HepG2 (cell line): ENCODE results near the gene TNNT1. TPM values are rescaled to one million over a fixed set of nuclear protein-coding genes. Genes with fewer than 3 reads are reported as not detected.

Source experiments
- ATAC-seq: fragments of 200-7000 bp; cut with Tn5 transposase; 3 replicates; pipeline ENCODE4 v1.9.1; 2020; ENCODE audit warnings: mild to moderate bottlenecking, moderate library complexity
- BruUV-seq: library from RNA; stranded (reverse); fragments of 400-500 nt; replicated peaks from 2 replicates; lab custom pipeline; 2021; lab: Mats Ljungman, UMichigan
- CTCF ChIA-PET: fragments of 300-600 bp; formaldehyde crosslinking; extraction: SDS; loops from one replicate; lab custom pipeline; 2021; ENCODE audit warnings: low total read pairs, inconsistent platforms, low intra/inter-chr PET ratio; lab: Yijun Ruan, JAX
- POLR2A ChIA-PET: fragments of 350-600 bp; sonication (Branson Sonifier 250); formaldehyde crosslinking; loops from one replicate; lab custom pipeline; 2020; ENCODE audit warnings: antibody characterized with exemption, inconsistent platforms; lab: Yijun Ruan, JAX
- DNase-seq: peaks from one replicate; pipeline ENCODE4 v3.0.0-alpha.2; 2015; ENCODE audit warnings: low spot score
- FAIRE-seq: peaks from 3 replicates; lab custom pipeline; 2011; peaks lifted over from hg19 to GRCh38; lab: Jason Lieb, UNC
- H2AFZ ChIP-seq: one replicate; pipeline ENCODE4 v1.6.1; 2011; ENCODE audit warnings: low read length, inconsistent platforms
- H3K27ac ChIP-seq: fragments of 300-600 bp; 3 replicates; pipeline ENCODE4 v1.8.0; 2011; ENCODE audit warnings: mixed run types, mild to moderate bottlenecking, mixed read lengths, low read length, inconsistent platforms; ENCODE audit not compliant: insufficient read depth; ENCODE audit errors: extremely low read length
- H3K27me3 ChIP-seq, 2 experiments: fragments of 200-600 bp in 1 of 2; 2 replicates in 1 of 2; 3 replicates in 1 of 2; pipeline versions ENCODE4 v1.6.0 to v1.8.0; 2011; ENCODE audit warnings: low read length in 2 of 2, mild to moderate bottlenecking in 2 of 2, moderate library complexity in 2 of 2, inconsistent platforms in 1 of 2; ENCODE audit not compliant: insufficient read depth in 2 of 2, control insufficient read depth in 1 of 2
- H3K36me3 ChIP-seq, 2 experiments: fragments of 200-600 bp in 1 of 2; replicated peaks in 1 of 2; 2 replicates in 1 of 2; 3 replicates in 1 of 2; pipeline versions ENCODE4 v1.5.1 to v1.8.0; 2011; ENCODE audit warnings: low read length in 2 of 2, inconsistent platforms in 1 of 2; ENCODE audit not compliant: insufficient read depth in 2 of 2, control insufficient read depth in 1 of 2
- H3K4me1 ChIP-seq: 2 replicates; pipeline ENCODE4 v1.5.1; 2012; ENCODE audit warnings: low read length, inconsistent platforms; ENCODE audit not compliant: insufficient read depth
- H3K4me2 ChIP-seq: 2 replicates; pipeline ENCODE4 v1.6.0; 2011; ENCODE audit warnings: low read depth, low read length, inconsistent platforms
- H3K4me3 ChIP-seq, 3 experiments: fragments of 200-600 bp in 1 of 3; sonication (generic), shearing (Covaris generic) in 1 of 3; replicated peaks in 1 of 3; 2 replicates each; pipeline ENCODE4 v1.5.1; 2011 to 2016; ENCODE audit warnings: low read length in 3 of 3, inconsistent platforms in 2 of 3, low read depth in 2 of 3, mild to moderate bottlenecking in 2 of 3, control low read depth in 1 of 3, mixed read lengths in 1 of 3; ENCODE audit not compliant: insufficient read depth in 1 of 3
- H3K79me2 ChIP-seq: one replicate; pipeline ENCODE4 v1.6.1; 2011; ENCODE audit warnings: low read length, inconsistent platforms; ENCODE audit not compliant: insufficient read depth
- H3K9ac ChIP-seq: 2 replicates; pipeline ENCODE4 v1.6.0; 2011; ENCODE audit warnings: mild to moderate bottlenecking, low read depth, low read length, inconsistent platforms; ENCODE audit not compliant: insufficient read depth
- H3K9me3 ChIP-seq: 2 replicates; pipeline ENCODE4 v1.5.1; 2012; ENCODE audit warnings: mild to moderate bottlenecking, low read length
- H4K20me1 ChIP-seq: 2 replicates; pipeline ENCODE4 v1.6.0; 2011; ENCODE audit warnings: inconsistent platforms, mild to moderate bottlenecking, low read length, moderate library complexity; ENCODE audit not compliant: insufficient read depth
- AGO2 ChIP-seq: fragments of 200-400 bp; formaldehyde crosslinking; optimal IDR thresholded peaks from 2 replicates; pipeline ENCODE3; 2017; ENCODE audit warnings: mild to moderate bottlenecking, low read depth, low read length, moderate library complexity
- HNRNPL ChIP-seq: fragments of 200-400 bp; formaldehyde crosslinking; IDR thresholded peaks from 2 replicates; pipeline ENCODE4 v1.6.1; 2017; ENCODE audit warnings: mild to moderate bottlenecking, low read depth, low read length
- POLR2A ChIP-seq, 2 experiments: IDR thresholded peaks; 2 replicates each; pipeline ENCODE4 v1.6.1; 2011; ENCODE audit warnings: low read depth in 2 of 2, low read length in 2 of 2, mild to moderate bottlenecking in 1 of 2, moderate library complexity in 1 of 2; ENCODE audit not compliant: insufficient read depth in 1 of 2
- POLR2G ChIP-seq: fragments of 200-400 bp; formaldehyde crosslinking; IDR thresholded peaks from 2 replicates; pipeline ENCODE4 v1.6.1; 2018; ENCODE audit warnings: mild to moderate bottlenecking, low read depth, low read length, moderate library complexity
- REXO4 ChIP-seq: sonication (generic); formaldehyde crosslinking; IDR thresholded peaks from 2 replicates; pipeline ENCODE4 v1.8.0; 2022; ENCODE audit warnings: missing genetic modification reagents, mild to moderate bottlenecking, borderline replicate concordance
- RXRA ChIP-seq: sonication (generic); formaldehyde crosslinking; IDR thresholded peaks from 2 replicates; pipeline ENCODE4 v1.5.1; 2020; ENCODE audit warnings: missing genetic modification reagents
- ZKSCAN8 ChIP-seq: IDR thresholded peaks from 2 replicates; pipeline ENCODE4 v1.6.1; 2016; ENCODE audit warnings: borderline replicate concordance, missing genetic modification reagents, missing compliant biosample characterization
- ZNF7 ChIP-seq: IDR thresholded peaks from 2 replicates; pipeline ENCODE4 v1.6.1; 2016; ENCODE audit warnings: missing biosample characterization, missing genetic modification reagents
- WGBS: methylation state at CpG from one replicate; pipeline ENCODE4 v1.1.6; 2017; ENCODE audit warnings: low lambda C conversion rate; 5-methylcytosine and 5-hydroxymethylcytosine counted together
- in situ Hi-C: cut with HindIII; loops from 2 replicates; pipeline ENCODE4 v1.10.0; 2017; ENCODE audit warnings: low pct_unique_long_range_greater_than_20kb; ENCODE audit not compliant: extremely low pct_ligation_motif_present
- intact Hi-C: fragments of 100-400 bp; cut with micrococcal nuclease; formaldehyde crosslinking; loops from one replicate; pipeline ENCODE4 v1.10.0; 2022; ENCODE audit not compliant: unreplicated experiment
- polyA plus RNA-seq, 8 experiments: library from polyadenylated mRNA; depleted of rRNA in 3 of 8; stranded (reverse) in 7 of 8; unstranded in 1 of 8; fragments of >200 nt; fragmentation: Illumina TruSeq in 4 of 8; extraction: Trizol in 4 of 8; gene quantifications; 2 replicates each; pipeline versions ENCODE4 v1.2.1 to v1.2.3, GENCODE V29; 2011 to 2016; ENCODE audit warnings: low read depth in 4 of 8, missing spikeins in 1 of 8, mixed read lengths in 1 of 8; ENCODE audit not compliant: insufficient read depth in 1 of 8
- total RNA-seq, 5 experiments: library from RNA; depleted of rRNA; stranded (reverse); fragments of >200 nt; fragmentation: Illumina TruSeq; extraction: Trizol; gene quantifications; 2 replicates each; pipeline ENCODE4 v1.2.3, GENCODE V29; 2016; ENCODE audit warnings: low read depth in 1 of 5
- TF ChIP-seq, protein P1 (sequence below): sonication (generic); formaldehyde crosslinking; IDR thresholded peaks from 2 replicates; pipeline ENCODE4 v1.4.0; 2020; ENCODE audit warnings: missing genetic modification reagents

Gene TNNT1
- total and polyA plus RNA-seq, 2 of the 13 experiments (the other 11 are each of a cell fraction or from before 2014, with no cell fraction given): 1.3 to 2.4 TPM

GRCh38 chr19:55188625-55189024 is 39.6 kb upstream of the TNNT1 start:
- DNase-seq: no peak
- Histone ChIP-seq H2AFZ (no peak overlapping the region), H3K79me2 (no peaks in the 10 kb centered on the region), H4K20me1 (no peaks in the 10 kb centered on the region)
- no peak for FAIRE-seq
- ATAC-seq: no peak
- no TSS peak for BruUV-seq
- in situ Hi-C loops: no loop called here
- intact Hi-C loops: no loop called here
- CTCF ChIA-PET: no interaction called here
- WGBS: 94% methylated on average over 8 of the region's 8 CpGs
- TF ChIP-seq AGO2 (peak; percentile 48), REXO4 (CRISPR knock-in tag) (no peak), RXRA (no peak), ZNF7 (CRISPR knock-in tag) (no peak), POLR2G (0 out of 2 replicates have a peak, but pooled peaks have one; percentile 30), POLR2A (IDR thresholded peaks at IDR 0.05; ENCODE audit: insufficient read depth in 1 of 2, low read depth in 2 of 2, low read length in 2 of 2) (peak in 1 of 2 experiments; percentile 41; a peak in 1 of 4 replicates), HNRNPL (no peak), ZKSCAN8 (no peak)
- TF ChIP-seq, protein P1, sequence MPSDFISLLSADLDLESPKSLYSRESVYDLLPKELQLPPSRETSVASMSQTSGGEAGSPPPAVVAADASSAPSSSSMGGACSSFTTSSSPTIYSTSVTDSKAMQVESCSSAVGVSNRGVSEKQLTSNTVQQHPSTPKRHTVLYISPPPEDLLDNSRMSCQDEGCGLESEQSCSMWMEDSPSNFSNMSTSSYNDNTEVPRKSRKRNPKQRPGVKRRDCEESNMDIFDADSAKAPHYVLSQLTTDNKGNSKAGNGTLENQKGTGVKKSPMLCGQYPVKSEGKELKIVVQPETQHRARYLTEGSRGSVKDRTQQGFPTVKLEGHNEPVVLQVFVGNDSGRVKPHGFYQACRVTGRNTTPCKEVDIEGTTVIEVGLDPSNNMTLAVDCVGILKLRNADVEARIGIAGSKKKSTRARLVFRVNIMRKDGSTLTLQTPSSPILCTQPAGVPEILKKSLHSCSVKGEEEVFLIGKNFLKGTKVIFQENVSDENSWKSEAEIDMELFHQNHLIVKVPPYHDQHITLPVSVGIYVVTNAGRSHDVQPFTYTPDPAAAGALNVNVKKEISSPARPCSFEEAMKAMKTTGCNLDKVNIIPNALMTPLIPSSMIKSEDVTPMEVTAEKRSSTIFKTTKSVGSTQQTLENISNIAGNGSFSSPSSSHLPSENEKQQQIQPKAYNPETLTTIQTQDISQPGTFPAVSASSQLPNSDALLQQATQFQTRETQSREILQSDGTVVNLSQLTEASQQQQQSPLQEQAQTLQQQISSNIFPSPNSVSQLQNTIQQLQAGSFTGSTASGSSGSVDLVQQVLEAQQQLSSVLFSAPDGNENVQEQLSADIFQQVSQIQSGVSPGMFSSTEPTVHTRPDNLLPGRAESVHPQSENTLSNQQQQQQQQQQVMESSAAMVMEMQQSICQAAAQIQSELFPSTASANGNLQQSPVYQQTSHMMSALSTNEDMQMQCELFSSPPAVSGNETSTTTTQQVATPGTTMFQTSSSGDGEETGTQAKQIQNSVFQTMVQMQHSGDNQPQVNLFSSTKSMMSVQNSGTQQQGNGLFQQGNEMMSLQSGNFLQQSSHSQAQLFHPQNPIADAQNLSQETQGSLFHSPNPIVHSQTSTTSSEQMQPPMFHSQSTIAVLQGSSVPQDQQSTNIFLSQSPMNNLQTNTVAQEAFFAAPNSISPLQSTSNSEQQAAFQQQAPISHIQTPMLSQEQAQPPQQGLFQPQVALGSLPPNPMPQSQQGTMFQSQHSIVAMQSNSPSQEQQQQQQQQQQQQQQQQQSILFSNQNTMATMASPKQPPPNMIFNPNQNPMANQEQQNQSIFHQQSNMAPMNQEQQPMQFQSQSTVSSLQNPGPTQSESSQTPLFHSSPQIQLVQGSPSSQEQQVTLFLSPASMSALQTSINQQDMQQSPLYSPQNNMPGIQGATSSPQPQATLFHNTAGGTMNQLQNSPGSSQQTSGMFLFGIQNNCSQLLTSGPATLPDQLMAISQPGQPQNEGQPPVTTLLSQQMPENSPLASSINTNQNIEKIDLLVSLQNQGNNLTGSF (CRISPR knock-in tag): no peak
- TF ChIP-seq, all 625 proteins: peak for 3
- peaks cover 0 to 1% of the 10 kb centered on the region in 2 experiments; a peak in 1 of 5 replicates for H3K36me3 ChIP-seq
- H3K4me3 ChIP-seq: no peak overlapping the region
- no peaks in the 10 kb centered on the region for H3K27me3 ChIP-seq
- no peak overlapping the region for H3K27ac ChIP-seq
- H3K9me3 ChIP-seq: no peaks in the 10 kb centered on the region
- H3K4me2 ChIP-seq: no peak overlapping the region
- no peak overlapping the region for H3K9ac ChIP-seq
- POLR2A ChIA-PET: interaction anchor here (1.5 kb wide), 1 partner anchor 19 kb away, joined by 4 read pairs; no protein-coding TSS in a partner anchor
- no peaks in the 10 kb centered on the region for H3K4me1 ChIP-seq
